ENCODE measurements around the gene HEPACAM2.

HEPACAM2 gene

DNA sequence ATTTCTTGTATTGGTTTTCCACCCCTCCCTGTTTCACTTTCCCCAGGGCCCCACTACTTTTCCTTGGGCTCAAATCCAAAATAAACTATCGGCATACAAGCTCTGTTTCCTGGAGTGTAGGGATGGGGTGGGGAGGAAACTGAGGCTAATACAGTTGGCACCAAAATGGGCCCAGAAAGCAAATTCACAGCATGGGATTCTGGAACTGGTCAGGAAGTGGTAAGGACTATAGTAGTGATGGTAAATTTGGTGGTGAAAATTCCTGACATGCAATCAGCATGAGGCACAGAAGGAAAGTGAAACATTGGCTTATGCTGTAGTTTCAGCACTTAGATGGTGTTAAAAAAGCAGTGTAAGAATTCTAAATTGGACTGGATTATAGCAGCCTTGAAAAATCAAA lies 69.4 kb downstream of the HEPACAM2 start:
- DNase-seq = no peak
- no peak for TF ChIP-seq CTCF (IDR thresholded peaks at IDR 0.05)
- H3K27ac Mint-ChIP-seq = no peak overlapping the region
- H3K4me1 Mint-ChIP-seq = no peaks in the 10 kb centered on the region
- no peaks in the 10 kb centered on the region for H3K36me3 Mint-ChIP-seq (ENCODE audit: low read depth)
- H3K9me3 Mint-ChIP-seq = no peaks in the 10 kb centered on the region
- H3K4me3 Mint-ChIP-seq = no peak overlapping the region
- H3K27me3 Mint-ChIP-seq (ENCODE audit: low read depth, poor library complexity) = no peaks in the 10 kb centered on the region

DNA sequence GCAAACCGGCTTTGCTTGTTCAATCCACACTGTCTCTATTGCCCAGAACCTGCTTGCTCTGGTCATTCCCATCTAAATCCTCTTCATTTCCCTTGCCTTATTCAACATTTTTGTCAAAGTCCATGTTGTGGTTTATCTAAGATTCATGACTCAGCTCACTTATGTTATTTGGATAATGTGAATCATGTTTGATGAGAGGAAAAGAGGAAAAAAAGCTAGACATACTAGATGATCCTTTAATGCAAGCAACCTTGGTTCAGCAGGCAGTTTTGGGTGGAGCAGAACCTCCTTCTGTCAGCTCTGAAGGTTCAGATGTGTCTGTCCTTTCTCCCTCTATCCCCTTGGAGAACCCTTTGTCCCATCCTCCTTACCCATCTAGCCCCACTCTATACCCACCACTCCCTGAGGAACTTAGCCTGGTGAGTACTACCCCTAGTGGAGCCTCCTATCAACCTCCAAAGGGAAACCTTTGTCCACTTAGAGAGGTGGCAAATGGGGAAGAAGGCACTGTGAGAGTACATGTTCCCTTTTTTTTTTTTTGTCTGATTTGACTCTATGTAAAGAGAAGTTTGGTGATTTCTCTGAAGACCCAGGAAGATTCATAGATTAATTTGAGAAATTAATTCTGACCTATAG lies 76.0 kb downstream of the HEPACAM2 start:
- no peaks in the 10 kb centered on the region for H3K9me3 Mint-ChIP-seq
- DNase-seq = no peak

DNA sequence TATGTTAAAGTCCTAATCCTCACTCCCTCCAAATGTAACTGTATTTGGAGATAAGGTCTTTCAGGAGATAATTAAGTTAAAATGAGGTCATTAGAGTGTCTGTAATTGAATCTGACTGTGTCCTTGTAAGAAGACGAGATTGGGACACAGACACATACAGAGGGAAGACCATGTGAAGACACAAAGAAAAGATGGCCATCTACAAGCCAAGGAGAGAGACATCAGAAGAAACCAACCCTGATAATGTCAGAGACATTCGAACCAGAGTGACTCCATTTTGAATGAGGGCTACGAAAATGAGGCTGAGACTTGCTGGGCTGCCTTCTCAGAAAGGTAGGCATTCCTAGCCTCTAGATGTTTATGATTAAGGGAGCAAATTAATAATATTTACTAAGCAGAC lies 77.5 kb downstream of the HEPACAM2 start:
- no peaks in the 10 kb centered on the region for H3K9me3 Mint-ChIP-seq
- no peaks in the 10 kb centered on the region for H3K27me3 Mint-ChIP-seq (ENCODE audit: low read depth, poor library complexity)
- H3K36me3 Mint-ChIP-seq (ENCODE audit: low read depth) = no peaks in the 10 kb centered on the region
- no peak for TF ChIP-seq CTCF (IDR thresholded peaks at IDR 0.05)
- no peak overlapping the region for H3K27ac Mint-ChIP-seq
- DNase-seq = no peak
- H3K4me3 Mint-ChIP-seq = no peak overlapping the region
- no peaks in the 10 kb centered on the region for H3K4me1 Mint-ChIP-seq

More for the DNA sequence above, 76.0 kb downstream of the HEPACAM2 start:
- no peak overlapping the region for H3K4me3 Mint-ChIP-seq
- H3K27me3 Mint-ChIP-seq (ENCODE audit: low read depth, poor library complexity) = no peaks in the 10 kb centered on the region
- TF ChIP-seq CTCF (IDR thresholded peaks at IDR 0.05) = no peak
- H3K27ac Mint-ChIP-seq = no peak overlapping the region
- H3K4me1 Mint-ChIP-seq = no peaks in the 10 kb centered on the region
- H3K36me3 Mint-ChIP-seq (ENCODE audit: low read depth) = no peaks in the 10 kb centered on the region

GRCh38 chr7:93148144-93148543 lies 78.1 kb downstream of the HEPACAM2 start, which contains the start of gene SAMD9L:
TSS of gene SAMD9L (minus strand) at chr7:93148385. CDS start at chr7:93135971, 12,414 bp downstream.
- DNase-seq = no peak
- H3K9me3 Mint-ChIP-seq = no peaks in the 10 kb centered on the region
- H3K27ac Mint-ChIP-seq = no peak within 1 kb of the TSS
- no peak within 1 kb of the TSS for H3K4me3 Mint-ChIP-seq
- no peaks in the 10 kb centered on the region for H3K36me3 Mint-ChIP-seq (ENCODE audit: low read depth)
- no peak for TF ChIP-seq CTCF (IDR thresholded peaks at IDR 0.05)
- H3K4me1 Mint-ChIP-seq = no peaks in the 10 kb centered on the region
- H3K27me3 Mint-ChIP-seq (ENCODE audit: low read depth, poor library complexity) = peaks cover 4% of the 10 kb centered on the region

DNA sequence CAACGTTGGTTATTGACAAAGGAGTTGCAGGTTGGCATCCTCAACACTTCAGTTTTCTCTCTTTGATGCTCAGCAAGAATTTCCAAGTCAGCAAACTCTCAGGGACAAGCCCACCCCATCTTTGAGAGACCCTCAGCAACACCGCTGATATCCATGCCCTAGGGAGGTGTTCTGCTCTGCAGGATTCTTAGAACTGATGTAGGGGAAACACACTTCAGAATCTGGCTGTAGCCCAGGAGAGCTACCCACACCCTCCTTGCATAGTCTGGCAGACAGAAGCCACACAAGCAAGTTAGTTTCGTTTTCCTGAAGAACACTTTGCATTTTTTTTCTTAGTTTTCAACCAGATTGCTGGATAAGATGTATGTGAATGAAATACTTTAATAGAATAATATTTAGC lies 78.9 kb downstream of the HEPACAM2 start:
- H3K4me3 Mint-ChIP-seq = no peak overlapping the region
- no peak for DNase-seq
- no peaks in the 10 kb centered on the region for H3K36me3 Mint-ChIP-seq (ENCODE audit: low read depth)
- no peak for TF ChIP-seq CTCF (IDR thresholded peaks at IDR 0.05)
- H3K9me3 Mint-ChIP-seq = no peaks in the 10 kb centered on the region
- peaks cover 10% of the 10 kb centered on the region for H3K27me3 Mint-ChIP-seq (ENCODE audit: low read depth, poor library complexity)
- H3K27ac Mint-ChIP-seq = no peak overlapping the region
- no peaks in the 10 kb centered on the region for H3K4me1 Mint-ChIP-seq

DNA sequence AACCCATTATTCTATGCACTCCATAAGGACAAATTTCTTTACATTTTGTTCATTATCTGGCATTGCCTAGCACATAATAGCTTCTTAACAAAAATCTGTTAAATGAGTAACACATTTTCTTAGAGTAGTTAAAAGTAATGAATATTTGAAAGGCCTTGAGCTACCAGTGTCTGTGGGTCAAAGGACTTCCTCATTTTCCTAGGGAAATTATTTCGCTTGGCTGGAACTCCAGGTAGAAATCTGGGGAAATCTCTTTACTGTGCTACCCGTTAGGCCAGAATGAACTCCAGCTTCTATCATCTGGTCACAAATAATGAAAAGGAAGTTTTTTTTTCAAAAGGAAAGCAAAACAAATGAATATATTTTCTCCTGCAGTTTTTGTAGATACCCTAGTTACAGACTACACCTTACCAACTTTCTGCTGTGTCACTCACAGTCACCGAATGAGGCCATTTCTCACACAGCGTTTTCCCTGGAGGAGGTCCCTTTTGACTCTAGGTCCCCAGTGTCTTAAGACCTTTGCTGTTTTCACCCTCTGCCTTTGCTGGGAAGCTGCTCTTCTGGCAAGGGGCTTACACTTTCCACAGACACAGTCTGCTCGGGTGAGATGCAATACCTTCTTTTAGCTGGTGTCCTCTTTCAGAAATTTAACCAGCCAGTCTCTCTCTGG lies 79.7 kb downstream of the HEPACAM2 start:
- Mint-ChIP-seq H3K9me3 (no peaks in the 10 kb centered on the region), H3K4me3 (no peak overlapping the region), H3K4me1 (no peaks in the 10 kb centered on the region), H3K27me3 (ENCODE audit: low read depth, poor library complexity) (peaks cover 10% of the 10 kb centered on the region), H3K27ac (no peak overlapping the region), H3K36me3 (ENCODE audit: low read depth) (no peaks in the 10 kb centered on the region)
- DNase-seq = no peak
- no peak for TF ChIP-seq CTCF (IDR thresholded peaks at IDR 0.05)

Measured in nephron progenitor cell (in vitro differentiated cells).